HG03139 (cell line): ENCODE measurements around the gene MBD6.
"Not testable (repeated sequence)": the region's sequence is repeated elsewhere in the genome, so short reads cannot be mapped to it uniquely, and the experiment has no call there.

Experiments
- ATAC-seq: cut with Tn5 transposase; IDR thresholded peaks from one replicate; pipeline ENCODE4 v1.9.1; 2021; ENCODE audit not compliant: unreplicated experiment

The MBD6 gene

GRCh38 chr12:57513677-57514076, 8.9 kb upstream of the MBD6 start:
- ATAC-seq = not testable (repeated sequence)

- not testable (repeated sequence) for ATAC-seq
Observed at GRCh38 chr12:57514246-57514645, 8.4 kb upstream of the MBD6 start.

- no peak for ATAC-seq
Observed at GRCh38 chr12:57514720-57515407, 7.8 kb upstream of the MBD6 start.

- ATAC-seq = no peak
Observed at GRCh38 chr12:57515408-57515933, 7.2 kb upstream of the MBD6 start.

- no peak for ATAC-seq
Observed at GRCh38 chr12:57515934-57516541, 6.6 kb upstream of the MBD6 start.

GRCh38 chr12:57516617-57517153, 5.9 kb upstream of the MBD6 start:
- ATAC-seq = no peak

- no peak for ATAC-seq
Observed at GRCh38 chr12:57517187-57517586, 5.4 kb upstream of the MBD6 start.

GRCh38 chr12:57517718-57518117, 4.9 kb upstream of the MBD6 start:
- ATAC-seq = not testable (repeated sequence)

- ATAC-seq = no peak
Observed at GRCh38 chr12:57518176-57518919, 4.3 kb upstream of the MBD6 start.

GRCh38 chr12:57518920-57519795, 3.5 kb upstream of the MBD6 start:
- no peak for ATAC-seq

GRCh38 chr12:57519796-57520052, 2.9 kb upstream of the MBD6 start:
- ATAC-seq = no peak

GRCh38 chr12:57520053-57520818, 2.4 kb upstream of the MBD6 start, which contains the start of gene DDIT3:
TSS of gene DDIT3 (minus strand) at chr12:57520514. CDS start at chr12:57517406, 3,108 bp downstream.
- peak; percentile 61 for ATAC-seq

GRCh38 chr12:57521525-57522010, 1.1 kb upstream of the MBD6 start:
- ATAC-seq = no peak

- ATAC-seq = no peak
Observed at GRCh38 chr12:57522887-57523705, 472 bp downstream of the MBD6 start.

GRCh38 chr12:57523706-57524614, 1.3 kb downstream of the MBD6 start:
- ATAC-seq = no peak

- no peak for ATAC-seq
Observed at GRCh38 chr12:57524814-57525614, 2.4 kb downstream of the MBD6 start.
